ENCODE measurements around the gene SNRNP40.

GRCh38 chr1:31299365-31299764 is 2.8 kb upstream of the SNRNP40 start:
- TF ChIP-seq YBX1 (IDR thresholded peaks at IDR 0.05) (no peak), SMC3 (IDR thresholded peaks at IDR 0.05; ENCODE audit: borderline replicate concordance, low read length) (no peak), FOXM1 (IDR thresholded peaks at IDR 0.05; ENCODE audit: low read depth, low read length) (no peak), KLF5 (IDR thresholded peaks at IDR 0.05; ENCODE audit: partially characterized antibody) (no peak), POLR2AphosphoS5 (IDR thresholded peaks at IDR 0.05; ENCODE audit: low read length) (no peak), E2F4 (IDR thresholded peaks at IDR 0.05; ENCODE audit: low read depth, low read length) (no peak), ZNF274 (IDR thresholded peaks at IDR 0.05; ENCODE audit: insufficient read depth, insufficient read length) (no peak)

All from GM12878 (cell line).